ENCODE measurements around the gene TRAF2. TPM values are rescaled to one million over a fixed set of nuclear protein-coding genes. Genes with fewer than 3 reads are reported as not detected.
A peak's percentile ranks its signal among the peaks of the same experiment; 100 is the strongest.

TRAF2 gene
- total and polyA plus RNA-seq, 2 of the 13 experiments (the other 11 are each of a cell fraction or from before 2014, with no cell fraction given), result 12.4 to 13.6 TPM

DNA sequence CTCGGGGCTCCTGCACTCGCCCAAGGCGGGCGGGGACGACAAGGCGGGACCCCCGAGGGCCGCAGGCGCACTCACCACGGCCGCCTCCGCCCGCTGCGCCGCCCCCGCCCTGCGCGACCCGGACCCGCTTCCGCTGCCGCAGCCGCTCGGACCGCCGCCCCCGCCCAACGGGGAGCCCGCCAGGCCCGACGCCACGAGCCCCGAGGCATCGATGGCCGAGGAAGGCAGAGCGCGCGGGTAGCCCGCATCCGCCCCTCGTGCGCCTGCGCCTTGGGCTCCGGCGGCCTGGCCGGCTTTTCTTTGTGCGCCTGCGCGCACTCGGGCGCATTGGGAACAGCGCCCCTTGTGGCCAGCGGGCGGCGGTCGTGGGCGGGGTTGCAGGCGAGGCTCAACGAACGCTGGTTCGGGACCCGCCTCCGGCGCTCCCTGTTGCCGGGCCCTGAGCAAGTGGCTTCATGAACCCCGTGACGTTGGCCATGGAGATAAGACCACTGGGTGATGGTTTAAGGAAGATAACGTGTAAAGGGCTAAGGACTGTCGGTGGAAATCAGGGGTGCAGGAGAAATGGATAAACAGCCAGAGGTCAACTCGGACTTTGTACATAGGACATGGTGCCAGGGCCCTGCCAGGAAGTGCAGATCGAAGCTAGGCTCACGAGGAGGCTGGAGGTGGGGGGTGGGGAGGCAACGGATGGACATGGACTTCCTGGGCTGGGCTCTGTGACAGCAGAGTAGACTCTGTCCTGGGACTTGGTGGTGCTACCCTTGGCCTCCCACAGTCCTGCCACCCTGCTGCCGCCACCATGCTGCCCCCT lies 58.4 kb downstream of the TRAF2 start, which contains the start of the genes C8G and FBXW5 (continued):
- TF ChIP-seq ZNF878 (CRISPR knock-in tag; IDR thresholded peaks at IDR 0.05), result no peak
- 0 out of 2 replicates have a peak, but pooled peaks have one; percentile 11 for TF ChIP-seq ELF1 (CRISPR knock-in tag; IDR thresholded peaks at IDR 0.05)
- TF ChIP-seq ZBTB7A (CRISPR knock-in tag; IDR thresholded peaks at IDR 0.05), result 0 out of 2 replicates have a peak, but pooled peaks have one; percentile 58
- TF ChIP-seq MAFG (CRISPR knock-in tag; IDR thresholded peaks at IDR 0.05), result no peak
- TF ChIP-seq CBX5 (CRISPR knock-in tag; IDR thresholded peaks at IDR 0.05; ENCODE audit: borderline replicate concordance), result 0 out of 2 replicates have a peak, but pooled peaks have one; percentile 36
- no peak; the same call in 1 of the 2 replicates for TF ChIP-seq ZNF251 (CRISPR knock-in tag; IDR thresholded peaks at IDR 0.05)
- TF ChIP-seq NCOA5 (CRISPR knock-in tag; IDR thresholded peaks at IDR 0.05), result no peak
- TF ChIP-seq, protein P1, sequence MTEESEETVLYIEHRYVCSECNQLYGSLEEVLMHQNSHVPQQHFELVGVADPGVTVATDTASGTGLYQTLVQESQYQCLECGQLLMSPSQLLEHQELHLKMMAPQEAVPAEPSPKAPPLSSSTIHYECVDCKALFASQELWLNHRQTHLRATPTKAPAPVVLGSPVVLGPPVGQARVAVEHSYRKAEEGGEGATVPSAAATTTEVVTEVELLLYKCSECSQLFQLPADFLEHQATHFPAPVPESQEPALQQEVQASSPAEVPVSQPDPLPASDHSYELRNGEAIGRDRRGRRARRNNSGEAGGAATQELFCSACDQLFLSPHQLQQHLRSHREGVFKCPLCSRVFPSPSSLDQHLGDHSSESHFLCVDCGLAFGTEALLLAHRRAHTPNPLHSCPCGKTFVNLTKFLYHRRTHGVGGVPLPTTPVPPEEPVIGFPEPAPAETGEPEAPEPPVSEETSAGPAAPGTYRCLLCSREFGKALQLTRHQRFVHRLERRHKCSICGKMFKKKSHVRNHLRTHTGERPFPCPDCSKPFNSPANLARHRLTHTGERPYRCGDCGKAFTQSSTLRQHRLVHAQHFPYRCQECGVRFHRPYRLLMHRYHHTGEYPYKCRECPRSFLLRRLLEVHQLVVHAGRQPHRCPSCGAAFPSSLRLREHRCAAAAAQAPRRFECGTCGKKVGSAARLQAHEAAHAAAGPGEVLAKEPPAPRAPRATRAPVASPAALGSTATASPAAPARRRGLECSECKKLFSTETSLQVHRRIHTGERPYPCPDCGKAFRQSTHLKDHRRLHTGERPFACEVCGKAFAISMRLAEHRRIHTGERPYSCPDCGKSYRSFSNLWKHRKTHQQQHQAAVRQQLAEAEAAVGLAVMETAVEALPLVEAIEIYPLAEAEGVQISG (CRISPR knock-in tag; IDR thresholded peaks at IDR 0.05), result peak; percentile 50; the same call in 1 of the 2 replicates
- no peak for TF ChIP-seq TAF1 (CRISPR knock-in tag; IDR thresholded peaks at IDR 0.05)
- no peak for TF ChIP-seq ZNF468 (CRISPR knock-in tag; IDR thresholded peaks at IDR 0.05)
- TF ChIP-seq, protein P2, sequence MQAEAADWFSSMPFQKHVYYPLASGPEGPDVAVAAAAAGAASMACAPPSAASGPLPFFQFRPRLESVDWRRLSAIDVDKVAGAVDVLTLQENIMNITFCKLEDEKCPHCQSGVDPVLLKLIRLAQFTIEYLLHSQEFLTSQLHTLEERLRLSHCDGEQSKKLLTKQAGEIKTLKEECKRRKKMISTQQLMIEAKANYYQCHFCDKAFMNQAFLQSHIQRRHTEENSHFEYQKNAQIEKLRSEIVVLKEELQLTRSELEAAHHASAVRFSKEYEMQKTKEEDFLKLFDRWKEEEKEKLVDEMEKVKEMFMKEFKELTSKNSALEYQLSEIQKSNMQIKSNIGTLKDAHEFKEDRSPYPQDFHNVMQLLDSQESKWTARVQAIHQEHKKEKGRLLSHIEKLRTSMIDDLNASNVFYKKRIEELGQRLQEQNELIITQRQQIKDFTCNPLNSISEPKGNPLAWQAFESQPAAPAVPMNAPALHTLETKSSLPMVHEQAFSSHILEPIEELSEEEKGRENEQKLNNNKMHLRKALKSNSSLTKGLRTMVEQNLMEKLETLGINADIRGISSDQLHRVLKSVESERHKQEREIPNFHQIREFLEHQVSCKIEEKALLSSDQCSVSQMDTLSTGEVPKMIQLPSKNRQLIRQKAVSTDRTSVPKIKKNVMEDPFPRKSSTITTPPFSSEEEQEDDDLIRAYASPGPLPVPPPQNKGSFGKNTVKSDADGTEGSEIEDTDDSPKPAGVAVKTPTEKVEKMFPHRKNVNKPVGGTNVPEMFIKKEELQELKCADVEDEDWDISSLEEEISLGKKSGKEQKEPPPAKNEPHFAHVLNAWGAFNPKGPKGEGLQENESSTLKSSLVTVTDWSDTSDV (CRISPR knock-in tag; IDR thresholded peaks at IDR 0.05), result no peak
- peak; percentile 74 for TF ChIP-seq CCAR2 (optimal IDR thresholded peaks at IDR 0.05; ENCODE audit: low read depth, low read length)
- TF ChIP-seq, protein P3, sequence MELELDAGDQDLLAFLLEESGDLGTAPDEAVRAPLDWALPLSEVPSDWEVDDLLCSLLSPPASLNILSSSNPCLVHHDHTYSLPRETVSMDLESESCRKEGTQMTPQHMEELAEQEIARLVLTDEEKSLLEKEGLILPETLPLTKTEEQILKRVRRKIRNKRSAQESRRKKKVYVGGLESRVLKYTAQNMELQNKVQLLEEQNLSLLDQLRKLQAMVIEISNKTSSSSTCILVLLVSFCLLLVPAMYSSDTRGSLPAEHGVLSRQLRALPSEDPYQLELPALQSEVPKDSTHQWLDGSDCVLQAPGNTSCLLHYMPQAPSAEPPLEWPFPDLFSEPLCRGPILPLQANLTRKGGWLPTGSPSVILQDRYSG (CRISPR knock-in tag; IDR thresholded peaks at IDR 0.05), result no peak; the same call in 1 of the 2 replicates
- TF ChIP-seq MEF2D (CRISPR knock-in tag; IDR thresholded peaks at IDR 0.05), result no peak; the same call in 1 of the 2 replicates
- TF ChIP-seq, protein P4, sequence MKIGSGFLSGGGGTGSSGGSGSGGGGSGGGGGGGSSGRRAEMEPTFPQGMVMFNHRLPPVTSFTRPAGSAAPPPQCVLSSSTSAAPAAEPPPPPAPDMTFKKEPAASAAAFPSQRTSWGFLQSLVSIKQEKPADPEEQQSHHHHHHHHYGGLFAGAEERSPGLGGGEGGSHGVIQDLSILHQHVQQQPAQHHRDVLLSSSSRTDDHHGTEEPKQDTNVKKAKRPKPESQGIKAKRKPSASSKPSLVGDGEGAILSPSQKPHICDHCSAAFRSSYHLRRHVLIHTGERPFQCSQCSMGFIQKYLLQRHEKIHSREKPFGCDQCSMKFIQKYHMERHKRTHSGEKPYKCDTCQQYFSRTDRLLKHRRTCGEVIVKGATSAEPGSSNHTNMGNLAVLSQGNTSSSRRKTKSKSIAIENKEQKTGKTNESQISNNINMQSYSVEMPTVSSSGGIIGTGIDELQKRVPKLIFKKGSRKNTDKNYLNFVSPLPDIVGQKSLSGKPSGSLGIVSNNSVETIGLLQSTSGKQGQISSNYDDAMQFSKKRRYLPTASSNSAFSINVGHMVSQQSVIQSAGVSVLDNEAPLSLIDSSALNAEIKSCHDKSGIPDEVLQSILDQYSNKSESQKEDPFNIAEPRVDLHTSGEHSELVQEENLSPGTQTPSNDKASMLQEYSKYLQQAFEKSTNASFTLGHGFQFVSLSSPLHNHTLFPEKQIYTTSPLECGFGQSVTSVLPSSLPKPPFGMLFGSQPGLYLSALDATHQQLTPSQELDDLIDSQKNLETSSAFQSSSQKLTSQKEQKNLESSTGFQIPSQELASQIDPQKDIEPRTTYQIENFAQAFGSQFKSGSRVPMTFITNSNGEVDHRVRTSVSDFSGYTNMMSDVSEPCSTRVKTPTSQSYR (CRISPR knock-in tag; IDR thresholded peaks at IDR 0.05; ENCODE audit: borderline replicate concordance), result peak; percentile 72
- no peak for TF ChIP-seq HOXA7 (CRISPR knock-in tag; IDR thresholded peaks at IDR 0.05)
- TF ChIP-seq, protein P5, sequence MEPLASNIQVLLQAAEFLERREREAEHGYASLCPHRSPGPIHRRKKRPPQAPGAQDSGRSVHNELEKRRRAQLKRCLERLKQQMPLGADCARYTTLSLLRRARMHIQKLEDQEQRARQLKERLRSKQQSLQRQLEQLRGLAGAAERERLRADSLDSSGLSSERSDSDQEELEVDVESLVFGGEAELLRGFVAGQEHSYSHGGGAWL (CRISPR knock-in tag; IDR thresholded peaks at IDR 0.05), result no peak
- peak in 1 of 2 experiments; percentile 63; a peak in 1 of 4 replicates for TF ChIP-seq KLF16 (CRISPR knock-in tag; IDR thresholded peaks at IDR 0.05)
- peak; percentile 98; the same call in 1 of the 2 replicates for TF ChIP-seq GTF3A (CRISPR knock-in tag; conservative IDR thresholded peaks at IDR 0.05)
